ENCODE data around the gene TICRR. TPM values are rescaled to one million over a fixed set of nuclear protein-coding genes. Genes with fewer than 3 reads are reported as not detected.

Gene TICRR
- total and polyA plus RNA-seq, 2 of the 8 experiments (the other 6 are each of a cell fraction or from before 2014, with no cell fraction given) = 13.1 to 34.8 TPM

DNA sequence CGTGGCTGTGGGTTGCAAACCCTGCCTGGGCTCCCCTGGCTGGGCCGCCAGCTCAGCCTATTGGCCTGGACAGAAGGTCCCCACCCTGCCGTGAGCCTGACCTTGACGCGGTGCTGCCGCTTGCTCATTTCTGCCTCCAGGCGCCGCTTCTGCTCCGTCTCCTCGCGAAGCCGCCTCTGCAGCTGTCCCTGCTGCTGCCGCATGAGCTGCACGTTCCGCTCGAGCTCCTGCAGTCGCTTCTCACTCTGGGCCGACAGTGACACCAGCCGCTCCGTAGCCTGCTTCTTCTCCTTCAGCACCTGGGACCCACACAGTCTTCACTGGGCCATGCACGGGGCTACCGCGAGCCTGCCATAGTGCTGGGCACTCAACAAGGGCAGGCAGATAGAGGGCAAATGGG lies 58.3 kb downstream of the TICRR start:
- H3K23ac ChIP-seq (ENCODE audit: insufficient read length) = no peak overlapping the region
- H3K56ac ChIP-seq (replicated peaks; ENCODE audit: insufficient read length, low read depth, low read length) = no peak overlapping the region
- no peak overlapping the region for H2BK5ac ChIP-seq (ENCODE audit: low read depth, low read length)
- ChIA-PET POLR2A (ENCODE audit: partially characterized antibody) (interaction anchor here (2.1 kb wide), 1 partner anchor 9 kb away, joined by 9 read pairs; no protein-coding TSS in a partner anchor), CTCF (ENCODE audit: partially characterized antibody) (no interaction called here)
- H3K4me2 ChIP-seq (ENCODE audit: insufficient read depth in 1 of 2, low read depth in 2 of 2, low read length in 2 of 2) = no peak overlapping the region
- H3K27ac ChIP-seq (ENCODE audit: low read depth, low read length) = no peak overlapping the region
- peaks cover 0 to 8% of the 10 kb centered on the region in 2 experiments for H4K20me1 ChIP-seq (replicated peaks in 1 of 2; ENCODE audit: control insufficient read depth in 1 of 2, insufficient read depth in 2 of 2, low read length in 2 of 2)
- FAIRE-seq (no peak), DNase-seq (ENCODE audit: low read depth in 1 of 2, low spot score in 2 of 2) (no peak)
- no peaks in the 10 kb centered on the region for H3K4me1 ChIP-seq (replicated peaks in 1 of 4; ENCODE audit: control insufficient read depth in 3 of 4, insufficient read depth in 4 of 4, low read length in 3 of 4)
- no peak overlapping the region for H3K9ac ChIP-seq (replicated peaks in 1 of 4; ENCODE audit: extremely low read depth in 1 of 4, low read depth in 3 of 4, low read length in 3 of 4)
- peaks cover 14 to 40% of the 10 kb centered on the region in 2 experiments; a peak in 3 of 4 replicates for H3K9me3 ChIP-seq (ENCODE audit: insufficient read depth in 2 of 2, low read depth in 1 of 2, low read length in 1 of 2)
- no peak overlapping the region for H2AFZ ChIP-seq (ENCODE audit: low read length)
- H2BK20ac ChIP-seq (ENCODE audit: low read length) = no peak overlapping the region
- H3K18ac ChIP-seq (ENCODE audit: extremely low read depth, low read length) = no peak overlapping the region
- H3K79me1 ChIP-seq (ENCODE audit: low read depth, low read length) = no peaks in the 10 kb centered on the region
- no peaks in the 10 kb centered on the region for H3K23me2 ChIP-seq (ENCODE audit: low read depth, low read length)
- no peak overlapping the region for H2BK120ac ChIP-seq (replicated peaks; ENCODE audit: low read depth, low read length)
- H4K91ac ChIP-seq (replicated peaks; ENCODE audit: insufficient read length, low read length) = no peak overlapping the region
- H3K14ac ChIP-seq (ENCODE audit: insufficient read length) = no peak overlapping the region
- H4K5ac ChIP-seq (ENCODE audit: insufficient read length, low read depth, low read length) = no peak overlapping the region
- H2AK5ac ChIP-seq (ENCODE audit: low read depth, low read length) = no peak overlapping the region
- H3K4me3 ChIP-seq (ENCODE audit: extremely low read depth in 1 of 4, insufficient read depth in 2 of 4, low read depth in 3 of 4, low read length in 4 of 4) = no peak overlapping the region
- H3K4ac ChIP-seq (replicated peaks; ENCODE audit: insufficient read length, low read depth, low read length) = no peak overlapping the region
- no peaks in the 10 kb centered on the region for H3K79me2 ChIP-seq (ENCODE audit: control insufficient read depth in 1 of 2, insufficient read depth in 2 of 2, low read length in 2 of 2)
- H4K8ac ChIP-seq (ENCODE audit: extremely low read depth, insufficient read depth, low read length) = no peak overlapping the region
- TF ChIP-seq GABPA (IDR thresholded peaks at IDR 0.05; ENCODE audit: borderline replicate concordance, insufficient read depth, low read length) (no peak), RFX5 (IDR thresholded peaks at IDR 0.05; ENCODE audit: borderline replicate concordance, low read depth, low read length) (no peak)
- peaks cover 26 to 61% (median 46%) of the 10 kb centered on the region in 4 experiments for H3K36me3 ChIP-seq (ENCODE audit: control insufficient read depth in 2 of 4, insufficient read depth in 4 of 4, low read length in 3 of 4)
- 93% methylated on average over 23 of the region's 23 CpGs; no CpG with 5 or more reads in 1 of the 2 experiments for WGBS, 2 experiments (ENCODE audit: extremely low coverage in 1 of 2, insufficient coverage in 1 of 2, insufficient read length in 1 of 2, insufficient replicate concordance in 2 of 2, low coverage in 1 of 2, low lambda C conversion rate in 2 of 2, missing lambda C conversion rate in 1 of 2)
- H2BK15ac ChIP-seq (ENCODE audit: low read length) = no peak overlapping the region
- H2BK12ac ChIP-seq (ENCODE audit: low read depth, low read length) = no peak overlapping the region
- no peaks in the 10 kb centered on the region; a peak in 1 of 7 replicates for H3K27me3 ChIP-seq (replicated peaks in 1 of 4; ENCODE audit: control insufficient read depth in 3 of 4, extremely low read depth in 1 of 4, insufficient read depth in 3 of 4, low read length in 3 of 4)
